Endothelial cell of umbilical vein (primary cell): ENCODE results near the gene TECTB.

ENCODE experiments used
- MAX ChIP-seq: IDR thresholded peaks from 2 replicates; pipeline ENCODE4 v1.6.1; 2011; ENCODE audit not compliant: insufficient read depth, insufficient read length
- POLR2A ChIP-seq: IDR thresholded peaks from 2 replicates; pipeline ENCODE4 v1.6.1; 2012; ENCODE audit warnings: low read depth, mild to moderate bottlenecking, control low read depth, low read length

- TF ChIP-seq MAX = no peak
- no peak for TF ChIP-seq POLR2A
Measured at GRCh38 chr10:112275512-112276245, 7.5 kb upstream of the TECTB start.
